PC-9 (cell line): ENCODE measurements around the gene FGFR2. TPM values are rescaled to one million over a fixed set of nuclear protein-coding genes. Genes with fewer than 3 reads are reported as not detected.

ENCODE experiments used
- BruUV-seq: library from RNA; stranded (reverse); fragments of 400-500 nt; replicated peaks from 2 replicates; lab custom pipeline; 2021; lab: Mats Ljungman, UMichigan
- CTCF ChIA-PET: fragments of 300-600 bp; sonication (Branson Sonifier 250); formaldehyde crosslinking; loops from one replicate; lab custom pipeline; 2022; ENCODE audit warnings: antibody characterized with exemption; lab: Charles Lee
- POLR2A ChIA-PET: fragments of 300-600 bp; sonication (Branson Sonifier 250); formaldehyde crosslinking; loops from one replicate; lab custom pipeline; 2022; ENCODE audit warnings: antibody characterized with exemption; ENCODE audit not compliant: unreplicated experiment; lab: Charles Lee
- DNase-seq, 2 experiments: peaks; one replicate each; pipeline versions ENCODE4 v3.0.0 to v3.0.0-alpha.2; 2015 to 2022; ENCODE audit warnings: mixed read lengths in 1 of 2
- H2AFZ ChIP-seq: fragments of 200-600 bp; sonication (generic); 2 replicates; pipeline ENCODE4 v1.8.1; 2017; ENCODE audit warnings: antibody characterized with exemption
- H3F3A ChIP-seq: fragments of 200-600 bp; sonication (generic); 2 replicates; pipeline ENCODE4 v1.8.1; 2017; ENCODE audit warnings: antibody characterized with exemption, mild to moderate bottlenecking, low read depth; ENCODE audit not compliant: insufficient read depth
- H3K27ac ChIP-seq: fragments of 200-600 bp; sonication (generic); 2 replicates; pipeline ENCODE4 v1.6.1; 2016; ENCODE audit warnings: mixed run types
- H3K27me3 ChIP-seq: fragments of 200-600 bp; sonication (generic); 2 replicates; pipeline ENCODE4 v1.6.1; 2016; ENCODE audit warnings: low read depth, mixed run types; ENCODE audit not compliant: insufficient read depth
- H3K36me3 ChIP-seq: fragments of 200-600 bp; sonication (generic); 2 replicates; pipeline ENCODE4 v1.6.1; 2016; ENCODE audit warnings: low read depth, mixed run types
- H3K4me1 ChIP-seq: fragments of 200-600 bp; sonication (generic); replicated peaks from 2 replicates; pipeline ENCODE4 v1.6.1; 2016; ENCODE audit warnings: mixed run types; ENCODE audit not compliant: insufficient read depth
- H3K4me2 ChIP-seq: fragments of 200-600 bp; sonication (generic); 2 replicates; pipeline ENCODE4 v1.6.1; 2017; ENCODE audit warnings: mixed run types
- H3K4me3 ChIP-seq: fragments of 200-600 bp; sonication (generic); 2 replicates; pipeline ENCODE4 v1.6.1; 2016; ENCODE audit warnings: mixed run types
- H3K79me2 ChIP-seq: fragments of 200-600 bp; sonication (generic); 2 replicates; pipeline ENCODE4 v1.6.1; 2017; ENCODE audit warnings: low read depth, mixed run types
- H3K9me2 ChIP-seq: fragments of 200-600 bp; sonication (generic); 2 replicates; pipeline ENCODE4 v1.8.1; 2017; ENCODE audit warnings: mild to moderate bottlenecking; ENCODE audit not compliant: insufficient read depth
- H3K9me3 ChIP-seq: fragments of 200-600 bp; sonication (generic); 2 replicates; pipeline ENCODE4 v1.8.1; 2016; ENCODE audit warnings: low read depth; ENCODE audit not compliant: insufficient read depth
- H4K20me1 ChIP-seq: fragments of 200-600 bp; sonication (generic); 2 replicates; pipeline ENCODE4 v1.8.1; 2017; ENCODE audit not compliant: insufficient read depth
- EZH2 ChIP-seq: fragments of 200-600 bp; sonication (generic); IDR thresholded peaks from 2 replicates; pipeline ENCODE4 v1.8.0; 2017; ENCODE audit warnings: antibody characterized with exemption, low read depth
- intact Hi-C: fragments of 100-400 bp; cut with micrococcal nuclease; formaldehyde crosslinking; loops from one replicate; pipeline ENCODE4 v1.10.0; 2022; ENCODE audit not compliant: unreplicated experiment
- total RNA-seq: library from RNA; stranded (reverse); gene quantifications from 2 replicates; pipeline ENCODE4 v1.2.3, GENCODE V29; 2021
- TF ChIP-seq, protein P1 (sequence below): fragments of 200-600 bp; sonication (generic); conservative IDR thresholded peaks from 2 replicates; pipeline ENCODE4 v1.6.1; 2017; ENCODE audit warnings: mixed run types, antibody characterized with exemption, mild to moderate bottlenecking, moderate library complexity

FGFR2 gene
- total RNA-seq, 1 experiment from 2014 or later, result not detected

DNA sequence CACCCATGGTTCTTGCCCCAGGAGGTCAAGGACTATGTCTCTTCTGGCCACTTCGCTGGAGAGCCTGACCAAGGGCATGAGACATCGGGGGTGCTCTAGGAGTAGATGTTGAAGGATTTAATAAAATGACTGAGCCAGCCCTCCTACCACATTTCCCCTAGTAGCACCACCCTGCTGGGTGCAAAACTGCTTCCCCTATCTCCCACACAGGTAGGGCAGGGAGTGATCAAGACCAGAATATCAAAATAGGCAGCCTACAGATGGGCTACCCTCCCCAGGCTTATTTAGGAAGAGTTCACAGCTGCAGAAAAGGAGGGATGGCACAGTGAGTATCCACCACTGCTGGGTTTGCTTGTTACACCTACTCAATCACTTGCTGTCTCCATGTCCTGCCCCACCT, 103.9 kb downstream of the FGFR2 start:
- Histone ChIP-seq H3K79me2 (no peaks in the 10 kb centered on the region), H3K9me3 (no peaks in the 10 kb centered on the region), H3K9me2 (no peaks in the 10 kb centered on the region), H3K36me3 (no peaks in the 10 kb centered on the region), H3K4me1 (no peaks in the 10 kb centered on the region), H3K27ac (no peak overlapping the region), H3K4me2 (no peak overlapping the region), H3F3A (no peaks in the 10 kb centered on the region), H3K4me3 (no peak overlapping the region), H3K27me3 (peaks cover 68% of the 10 kb centered on the region), H2AFZ (no peak overlapping the region), H4K20me1 (no peaks in the 10 kb centered on the region)
- no TSS peak for BruUV-seq
- POLR2A ChIA-PET, result no interaction called here
- no peak for DNase-seq
- CTCF ChIA-PET, result no interaction called here
- intact Hi-C loops, result no loop called here
- TF ChIP-seq, protein P1, sequence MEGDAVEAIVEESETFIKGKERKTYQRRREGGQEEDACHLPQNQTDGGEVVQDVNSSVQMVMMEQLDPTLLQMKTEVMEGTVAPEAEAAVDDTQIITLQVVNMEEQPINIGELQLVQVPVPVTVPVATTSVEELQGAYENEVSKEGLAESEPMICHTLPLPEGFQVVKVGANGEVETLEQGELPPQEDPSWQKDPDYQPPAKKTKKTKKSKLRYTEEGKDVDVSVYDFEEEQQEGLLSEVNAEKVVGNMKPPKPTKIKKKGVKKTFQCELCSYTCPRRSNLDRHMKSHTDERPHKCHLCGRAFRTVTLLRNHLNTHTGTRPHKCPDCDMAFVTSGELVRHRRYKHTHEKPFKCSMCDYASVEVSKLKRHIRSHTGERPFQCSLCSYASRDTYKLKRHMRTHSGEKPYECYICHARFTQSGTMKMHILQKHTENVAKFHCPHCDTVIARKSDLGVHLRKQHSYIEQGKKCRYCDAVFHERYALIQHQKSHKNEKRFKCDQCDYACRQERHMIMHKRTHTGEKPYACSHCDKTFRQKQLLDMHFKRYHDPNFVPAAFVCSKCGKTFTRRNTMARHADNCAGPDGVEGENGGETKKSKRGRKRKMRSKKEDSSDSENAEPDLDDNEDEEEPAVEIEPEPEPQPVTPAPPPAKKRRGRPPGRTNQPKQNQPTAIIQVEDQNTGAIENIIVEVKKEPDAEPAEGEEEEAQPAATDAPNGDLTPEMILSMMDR, result no peak
- TF ChIP-seq EZH2, result no peak

DNA sequence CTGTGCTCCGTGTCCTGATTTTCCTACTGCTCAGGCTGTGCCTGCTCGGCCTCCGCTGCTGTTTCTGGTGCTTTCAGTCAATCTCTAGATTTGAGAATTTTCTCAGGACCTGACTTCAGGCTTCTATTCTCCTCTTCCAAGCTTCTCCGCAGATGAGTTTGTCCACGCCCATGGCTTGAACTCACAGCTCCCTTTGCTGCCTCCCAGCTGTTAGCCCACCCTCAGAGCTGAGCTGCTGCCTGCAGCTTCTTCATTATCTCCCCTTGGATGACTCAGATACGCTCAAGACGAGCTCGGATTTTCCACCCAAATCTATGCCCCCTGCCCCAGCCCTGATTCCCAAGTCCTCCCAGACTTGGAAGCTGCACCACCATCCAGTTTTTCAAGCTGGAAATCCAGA, 104.7 kb downstream of the FGFR2 start:
- H3K9me3 ChIP-seq, result no peaks in the 10 kb centered on the region
- no peak overlapping the region for H3K4me3 ChIP-seq
- POLR2A ChIA-PET, result no interaction called here
- H3K27ac ChIP-seq, result no peak overlapping the region
- H2AFZ ChIP-seq, result no peak overlapping the region
- H3K4me1 ChIP-seq, result no peaks in the 10 kb centered on the region
- no peaks in the 10 kb centered on the region for H3K9me2 ChIP-seq
- intact Hi-C loops, result no loop called here
- peaks cover 64% of the 10 kb centered on the region for H3K27me3 ChIP-seq
- no peak for DNase-seq
- no peak for TF ChIP-seq EZH2
- TF ChIP-seq, protein P1, result no peak
- no peaks in the 10 kb centered on the region for H4K20me1 ChIP-seq
- BruUV-seq, result no TSS peak
- H3K36me3 ChIP-seq, result no peaks in the 10 kb centered on the region
- no peak overlapping the region for H3K4me2 ChIP-seq
- H3K79me2 ChIP-seq, result no peaks in the 10 kb centered on the region
- H3F3A ChIP-seq, result no peaks in the 10 kb centered on the region
- CTCF ChIA-PET, result no interaction called here

DNA sequence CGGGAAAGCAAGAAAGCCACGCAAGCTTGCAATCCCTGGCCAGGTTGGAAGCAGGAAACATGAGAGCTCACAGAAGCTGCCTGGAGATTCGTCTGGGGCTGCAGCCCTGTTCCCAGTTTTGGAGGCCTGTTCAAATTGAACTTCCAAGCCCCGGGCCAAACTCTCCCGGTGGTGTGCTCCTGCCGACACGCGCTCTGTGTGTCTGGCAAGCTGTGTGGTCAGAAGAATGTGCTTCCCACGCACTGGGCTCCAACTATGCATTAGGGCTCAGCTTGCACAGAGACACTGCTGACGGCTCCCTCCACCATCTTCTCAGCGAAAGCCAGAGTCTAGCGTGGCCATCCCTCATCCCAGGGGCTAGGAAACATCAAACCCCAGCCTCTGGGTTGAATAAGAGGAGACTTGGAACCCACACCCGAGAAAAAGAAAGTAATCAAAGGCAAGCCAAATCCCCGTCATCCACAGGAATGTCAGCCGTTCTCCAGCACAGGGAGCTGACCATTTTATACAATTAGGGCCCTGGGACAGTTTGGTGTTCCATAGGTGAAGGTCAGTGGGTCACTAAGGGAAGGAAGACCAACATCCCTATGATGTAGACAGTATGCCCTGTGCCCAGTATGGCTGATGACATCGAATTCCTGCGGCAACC, 107.2 kb downstream of the FGFR2 start:
- intact Hi-C loops, result no loop called here
- no peak overlapping the region for H2AFZ ChIP-seq
- no peaks in the 10 kb centered on the region for H3K9me3 ChIP-seq
- H3K79me2 ChIP-seq, result no peaks in the 10 kb centered on the region
- POLR2A ChIA-PET, result no interaction called here
- BruUV-seq, result no TSS peak
- no peak overlapping the region for H3K27ac ChIP-seq
- no peaks in the 10 kb centered on the region for H3K36me3 ChIP-seq
- H3K4me1 ChIP-seq, result no peaks in the 10 kb centered on the region
- TF ChIP-seq EZH2, result no peak
- TF ChIP-seq, protein P1, result no peak
- no peak overlapping the region for H3K4me3 ChIP-seq
- H3K4me2 ChIP-seq, result no peak overlapping the region
- peaks cover 79% of the 10 kb centered on the region for H3K27me3 ChIP-seq
- CTCF ChIA-PET, result no interaction called here
- no peak for DNase-seq
- no peaks in the 10 kb centered on the region for H3K9me2 ChIP-seq
- no peaks in the 10 kb centered on the region for H4K20me1 ChIP-seq
- H3F3A ChIP-seq, result no peaks in the 10 kb centered on the region
